A549 treated with DMSO at 1 μM for 4 hours (cell line): ENCODE data around the gene CCDC63. TPM values are rescaled to one million over a fixed set of nuclear protein-coding genes. Genes with fewer than 3 reads are reported as not detected.

ENCODE experiments used
- total RNA-seq: library from RNA; stranded (reverse); fragments of 200-300 nt; extraction: Qiagen RNA extraction; gene quantifications from 5 replicates; pipeline ENCODE4 v1.2.3, GENCODE V29; 2022; ENCODE audit warnings: low read depth

The CCDC63 gene
- total RNA-seq, result 0.09 TPM in 1 of 5 replicates, not detected in the others

GRCh38 chr12:110846615-110847566 is at the start of gene CCDC63:
Gene CCDC63 (plus strand): TSS chr12:110846987. CDS start chr12:110852955, 5,968 bp downstream.

GRCh38 chr12:110920324-110920910 is 73.6 kb downstream of the CCDC63 start, which contains the start of gene MYL2:
Gene MYL2 (minus strand): TSS chr12:110920579. CDS start chr12:110920529, 50 bp downstream.

Other genes starting within 250 kb of the CCDC63 start
- gene TCTN1, start 232.9 kb upstream of the CCDC63 start, total RNA-seq, result 25.4 to 38.2 TPM (median 32.2 TPM) in 5 replicates
- gene HVCN1, start 157.9 kb upstream of the CCDC63 start, total RNA-seq, result 0.48 to 0.81 TPM (median 0.62 TPM) in 5 replicates
- gene PPP1CC, start 104.1 kb upstream of the CCDC63 start, total RNA-seq, result 119 to 159 TPM (median 154 TPM) in 5 replicates
- gene MYL2, start 73.6 kb downstream of the CCDC63 start, total RNA-seq, result 0.10 to 0.17 TPM in 2 of 5 replicates, not detected in the others
- 0.03 to 0.06 TPM (median 0.06 TPM) in 5 replicates for gene CUX2, start 187.2 kb downstream of the CCDC63 start, total RNA-seq